Fibroblast of lung (primary cell): ENCODE data around the gene LRRFIP1. TPM values are rescaled to one million over a fixed set of nuclear protein-coding genes. Genes with fewer than 3 reads are reported as not detected.
A peak's percentile ranks its signal among the peaks of the same experiment; 100 is the strongest.

ENCODE experiments used
- DNase-seq, 2 donors: peaks; one replicate each; pipeline versions ENCODE4 v3.0.0 to v3.0.0-alpha.2; 2010; ENCODE audit warnings: low read depth in 2 of 2
- H2AFZ ChIP-seq: 2 replicates; pipeline ENCODE4 v1.5.1; 2012; ENCODE audit warnings: low read length, control low read depth, inconsistent platforms
- H3K27ac ChIP-seq: 2 replicates; pipeline ENCODE4 v1.5.1; 2011; ENCODE audit warnings: low read length, control low read depth; ENCODE audit not compliant: insufficient read depth
- H3K27me3 ChIP-seq: 2 replicates; pipeline ENCODE4 v1.5.1; 2011; ENCODE audit warnings: mild to moderate bottlenecking, low read length; ENCODE audit not compliant: control insufficient read depth, insufficient read depth
- H3K36me3 ChIP-seq: 2 replicates; pipeline ENCODE4 v1.5.1; 2011; ENCODE audit warnings: low read length; ENCODE audit not compliant: control insufficient read depth, insufficient read depth
- H3K4me1 ChIP-seq: 2 replicates; pipeline ENCODE4 v1.5.1; 2011; ENCODE audit warnings: low read length; ENCODE audit not compliant: control insufficient read depth, insufficient read depth; ENCODE audit errors: extremely low read depth
- H3K4me2 ChIP-seq: 2 replicates; pipeline ENCODE4 v1.5.1; 2011; ENCODE audit warnings: low read length, control low read depth; ENCODE audit not compliant: insufficient read depth; ENCODE audit errors: extremely low read depth
- H3K4me3 ChIP-seq, 4 experiments: fragments of 200-600 bp in 1 of 4; sonication (generic) in 1 of 4; replicated peaks in 1 of 4; 2 replicates each; pipeline ENCODE4 v1.5.1; 2011 to 2016; ENCODE audit warnings: low read length in 4 of 4, low read depth in 3 of 4, mild to moderate bottlenecking in 3 of 4, control low read depth in 2 of 4, inconsistent platforms in 1 of 4, mixed read lengths in 1 of 4; ENCODE audit not compliant: insufficient read depth in 1 of 4; ENCODE audit errors: control extremely low read depth in 1 of 4
- H3K79me2 ChIP-seq: 2 replicates; pipeline ENCODE4 v1.5.1; 2012; ENCODE audit warnings: mild to moderate bottlenecking, low read length, inconsistent platforms; ENCODE audit not compliant: control insufficient read depth, insufficient read depth
- H3K9ac ChIP-seq: 2 replicates; pipeline ENCODE4 v1.5.1; 2011; ENCODE audit warnings: mild to moderate bottlenecking, low read length, control low read depth; ENCODE audit not compliant: insufficient read depth
- H3K9me3 ChIP-seq: 2 replicates; pipeline ENCODE4 v1.5.1; 2012; ENCODE audit warnings: low read depth, low read length; ENCODE audit not compliant: control insufficient read depth, insufficient read depth
- H4K20me1 ChIP-seq: 2 replicates; pipeline ENCODE4 v1.5.1; 2011; ENCODE audit warnings: low read length; ENCODE audit not compliant: control insufficient read depth, insufficient read depth; ENCODE audit errors: extremely low read depth
- CTCF ChIP-seq, 2 donors: IDR thresholded peaks in 1 of 2; conservative IDR thresholded peaks in 1 of 2; 1 replicate in 1 of 2; 2 replicates in 1 of 2; pipeline ENCODE4 v1.5.1; 2011 to 2012; ENCODE audit warnings: low read length in 2 of 2, control low read depth in 1 of 2, inconsistent platforms in 1 of 2, low read depth in 1 of 2, mild to moderate bottlenecking in 1 of 2
- EZH2 ChIP-seq: IDR thresholded peaks from 2 replicates; pipeline ENCODE4 v1.5.1; 2012; ENCODE audit warnings: low read length, control low read depth, mild to moderate bottlenecking; ENCODE audit errors: missing control alignments
- polyA plus RNA-seq, 2 donors: library from polyadenylated mRNA; depleted of rRNA in 1 of 2; stranded (reverse) in 1 of 2; unstranded in 1 of 2; fragments of >200 nt; gene quantifications; 2 replicates each; pipeline ENCODE4 v1.2.1, GENCODE V29; 2011 to 2012; ENCODE audit warnings: missing spikeins in 1 of 2
- total RNA-seq: library from RNA; depleted of rRNA; stranded (reverse); fragments of >200 nt; gene quantifications from 2 replicates; pipeline ENCODE4 v1.2.1, GENCODE V29; 2014

LRRFIP1 gene
- total and polyA plus RNA-seq, 2 donors (not counting 1 experiment from before 2014, with no cell fraction given) = 58.1 to 113 TPM

DNA sequence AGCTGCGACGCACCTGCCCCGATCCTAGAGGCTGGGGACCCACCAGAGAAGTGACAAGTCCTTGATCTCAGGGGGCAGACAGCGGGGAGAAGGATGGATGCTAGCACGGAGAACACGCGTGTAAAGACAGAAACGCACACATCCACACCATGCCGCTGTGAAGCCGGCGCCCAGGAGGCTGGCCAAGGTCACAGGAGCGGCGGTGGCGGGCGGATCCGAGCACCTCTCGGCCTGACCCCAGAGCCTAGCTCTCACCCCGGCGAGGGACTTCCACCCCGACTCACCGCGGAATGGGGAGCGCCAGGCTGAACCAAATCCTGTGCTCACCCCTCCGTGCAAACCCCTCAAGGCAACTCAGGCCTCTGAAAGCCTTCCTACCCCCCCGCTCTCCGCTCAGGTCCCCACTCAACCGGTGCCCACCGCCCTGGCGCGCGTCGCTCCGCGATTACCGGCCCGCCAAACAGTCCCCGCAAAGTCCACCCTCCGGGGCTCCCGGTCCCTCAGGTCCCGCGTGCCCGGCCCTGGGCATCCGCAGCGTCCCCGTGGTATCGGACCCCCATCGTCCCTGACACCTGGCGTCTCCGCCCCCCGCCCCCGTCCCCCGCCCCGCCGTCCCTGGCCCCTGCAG is 460 bp upstream of the LRRFIP1 start:
- Histone ChIP-seq H4K20me1 (no peaks in the 10 kb centered on the region), H3K9me3 (no peaks in the 10 kb centered on the region), H3K9ac (no peak overlapping the region), H3K36me3 (peaks cover under 1% of the 10 kb centered on the region), H3K4me1 (no peaks in the 10 kb centered on the region), H3K4me2 (peak overlapping the region; percentile 62), H3K27me3 (peaks cover 2% of the 10 kb centered on the region), H3K79me2 (peaks cover 2% of the 10 kb centered on the region), H2AFZ (no peak overlapping the region), H3K4me3 (peak overlapping the region; percentile 7 to 51 (median 36)), H3K27ac (no peak overlapping the region)
- TF ChIP-seq CTCF (conservative IDR thresholded peaks at IDR 0.05 in 1 of 2, IDR thresholded peaks at IDR 0.05 in 1 of 2; ENCODE audit: low read depth in 1 of 2, low read length in 2 of 2) (no peak), EZH2 (no peak)
- no peak for DNase-seq

- Histone ChIP-seq H4K20me1 (no peaks in the 10 kb centered on the region), H3K79me2 (peaks cover 2% of the 10 kb centered on the region), H3K36me3 (peaks cover 1% of the 10 kb centered on the region), H3K4me3 (peak overlapping the region; percentile 46 to 88 (median 68)), H3K9me3 (no peaks in the 10 kb centered on the region), H3K4me1 (no peaks in the 10 kb centered on the region), H3K27ac (peak overlapping the region; percentile 11), H3K27me3 (peaks cover 2% of the 10 kb centered on the region), H3K9ac (peak overlapping the region; percentile 77), H2AFZ (no peak overlapping the region), H3K4me2 (peak overlapping the region; percentile 76)
- DNase-seq = no peak
- no peak for TF ChIP-seq CTCF (conservative IDR thresholded peaks at IDR 0.05 in 1 of 2, IDR thresholded peaks at IDR 0.05 in 1 of 2; ENCODE audit: low read depth in 1 of 2, low read length in 2 of 2)
- TF ChIP-seq EZH2 = no peak
Observed at GRCh38 chr2:237628247-237629187, 1.1 kb downstream of the LRRFIP1 start.

DNA sequence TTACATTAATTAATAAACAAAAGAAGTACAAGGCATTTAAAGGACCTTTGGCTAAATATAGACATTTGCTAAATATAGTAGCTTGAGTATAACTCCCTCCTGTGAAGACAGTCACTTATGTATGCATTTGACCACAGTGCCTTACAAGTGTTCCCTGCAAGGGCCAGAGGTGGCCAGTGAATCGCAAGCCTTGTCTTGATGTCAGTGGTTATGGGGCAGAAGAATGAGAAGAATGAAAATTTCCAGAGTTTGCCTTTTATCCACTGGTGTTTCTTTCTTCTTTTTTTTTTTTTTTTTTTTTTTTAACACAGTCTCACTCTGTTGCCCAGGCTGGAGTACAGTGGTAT is 1.8 kb downstream of the LRRFIP1 start:
- Histone ChIP-seq H3K9ac (no peak overlapping the region), H2AFZ (no peak overlapping the region), H3K36me3 (peaks cover 1% of the 10 kb centered on the region), H3K4me2 (peak overlapping the region; percentile 26), H3K79me2 (peaks cover 2% of the 10 kb centered on the region), H3K27ac (no peak overlapping the region), H3K4me1 (no peaks in the 10 kb centered on the region), H3K9me3 (no peaks in the 10 kb centered on the region), H4K20me1 (no peaks in the 10 kb centered on the region), H3K4me3 (no peak overlapping the region), H3K27me3 (peaks cover 2% of the 10 kb centered on the region)
- peak in 1 of 2 donors; percentile 36 for DNase-seq
- no peak for TF ChIP-seq EZH2
- TF ChIP-seq CTCF (conservative IDR thresholded peaks at IDR 0.05 in 1 of 2, IDR thresholded peaks at IDR 0.05 in 1 of 2; ENCODE audit: low read depth in 1 of 2, low read length in 2 of 2) = no peak
